Colon (tissue), 2 donors: Measurements from ENCODE around the gene TMEM202.
"Not testable (repeated sequence)": the region's sequence is repeated elsewhere in the genome, so short reads cannot be mapped to it uniquely, and the experiment has no call there.

Experiments
- FAIRE-seq: peaks from 2 replicates; lab custom pipeline; 2012; peaks lifted over from hg19 to GRCh38; lab: Jason Lieb, UNC
- donor health status: control.
- donor health status: control.

Gene TMEM202

GRCh38 chr15:72404356-72404755 lies 6.3 kb downstream of the TMEM202 start:
- no peak for FAIRE-seq

- FAIRE-seq: no peak
These were observed 6.7 kb downstream of the TMEM202 start for GRCh38 chr15:72404841-72405240.

GRCh38 chr15:72406936-72407335 lies 8.8 kb downstream of the TMEM202 start:
- no peak for FAIRE-seq

GRCh38 chr15:72411111-72411510 lies 13.0 kb downstream of the TMEM202 start:
- no peak for FAIRE-seq

GRCh38 chr15:72411544-72411943 lies 13.4 kb downstream of the TMEM202 start:
- no peak for FAIRE-seq

GRCh38 chr15:72413337-72413736 lies 15.2 kb downstream of the TMEM202 start:
- FAIRE-seq: not testable (repeated sequence)

- no peak for FAIRE-seq
These were observed 17.2 kb downstream of the TMEM202 start for GRCh38 chr15:72415304-72415703.

- FAIRE-seq: not testable (repeated sequence)
These were observed 21.7 kb downstream of the TMEM202 start for GRCh38 chr15:72419768-72420167.

GRCh38 chr15:72420576-72420975 lies 22.5 kb downstream of the TMEM202 start:
- FAIRE-seq: no peak

- FAIRE-seq: no peak
These were observed 23.4 kb downstream of the TMEM202 start for GRCh38 chr15:72421484-72421883.

GRCh38 chr15:72423256-72423655 lies 25.2 kb downstream of the TMEM202 start:
- FAIRE-seq: no peak

- no peak for FAIRE-seq
These were observed 28.6 kb downstream of the TMEM202 start for GRCh38 chr15:72426753-72427152.

GRCh38 chr15:72437650-72438316 lies 39.7 kb downstream of the TMEM202 start:
- no peak for FAIRE-seq

GRCh38 chr15:72442848-72443247 lies 44.7 kb downstream of the TMEM202 start:
- FAIRE-seq: not testable (repeated sequence)

- FAIRE-seq: no peak
These were observed 47.3 kb downstream of the TMEM202 start for GRCh38 chr15:72445426-72445825.

GRCh38 chr15:72450805-72451204 lies 52.7 kb downstream of the TMEM202 start:
- no peak for FAIRE-seq

- no peak for FAIRE-seq
These were observed 53.1 kb downstream of the TMEM202 start for GRCh38 chr15:72451224-72451623.

GRCh38 chr15:72456684-72457083 lies 58.6 kb downstream of the TMEM202 start:
- FAIRE-seq: no peak
